GM12892 (cell line): ENCODE data around the gene ATF6. TPM values are rescaled to one million over a fixed set of nuclear protein-coding genes. Genes with fewer than 3 reads are reported as not detected.
A peak's percentile ranks its signal among the peaks of the same experiment; 100 is the strongest.
"Not testable (repeated sequence)": the region's sequence is repeated elsewhere in the genome, so short reads cannot be mapped to it uniquely, and the experiment has no call there.

Experiments used
- DNase-seq: peaks from one replicate; pipeline ENCODE4 v3.0.0; 2011; ENCODE audit not compliant: insufficient read length
- FAIRE-seq: peaks from 2 replicates; lab custom pipeline; 2011; peaks lifted over from hg19 to GRCh38; lab: Jason Lieb, UNC
- POLR2A ChIP-seq: IDR thresholded peaks from 2 replicates; pipeline ENCODE4 v1.6.1; 2011; ENCODE audit warnings: low read depth, low read length, control low read depth
- POLR2AphosphoS5 ChIP-seq: IDR thresholded peaks from 2 replicates; pipeline ENCODE4 v1.6.1; 2011; ENCODE audit warnings: low read depth, low read length, control low read depth
- TAF1 ChIP-seq: IDR thresholded peaks from 2 replicates; pipeline ENCODE4 v1.6.1; 2011; ENCODE audit warnings: low read depth, mild to moderate bottlenecking, control low read depth, low read length, borderline replicate concordance
- polyA plus RNA-seq: library from polyadenylated mRNA; unstranded; fragments of >200 nt; gene quantifications from one replicate; pipeline ENCODE4 v1.2.1, GENCODE V29; 2012; ENCODE audit warnings: missing spikeins, inconsistent platforms; ENCODE audit not compliant: missing spikeins

The ATF6 gene
- 12.9 TPM for polyA plus RNA-seq

GRCh38 chr1:161766102-161766981, at the start of gene ATF6:
ATF6 (plus strand) TSS chr1:161766320; CDS start chr1:161766361, 41 bp downstream.
- TF ChIP-seq TAF1 = peak; percentile 74; the same call in 1 of the 2 replicates
- peak; percentile 82; the same call in 1 of the 2 replicates for TF ChIP-seq POLR2A
- peak; percentile 52 for TF ChIP-seq POLR2AphosphoS5
- DNase-seq = peak; percentile 44
- FAIRE-seq = peak; percentile 92

- no peak for DNase-seq
- FAIRE-seq = peak; percentile 56
- no peak for TF ChIP-seq POLR2A
- no peak for TF ChIP-seq TAF1
- no peak for TF ChIP-seq POLR2AphosphoS5
Measured at GRCh38 chr1:161718559-161719324, 47.4 kb upstream of the ATF6 start.

- TF ChIP-seq POLR2A = no peak
- no peak for TF ChIP-seq POLR2AphosphoS5
- TF ChIP-seq TAF1 = no peak
- FAIRE-seq = peak; percentile 50
- no peak for DNase-seq
Measured at GRCh38 chr1:161719325-161719611, 46.9 kb upstream of the ATF6 start.

GRCh38 chr1:161720422-161720821, 45.7 kb upstream of the ATF6 start:
- TF ChIP-seq POLR2A (no peak), TAF1 (no peak), POLR2AphosphoS5 (no peak)
- no peak for DNase-seq
- FAIRE-seq = no peak

- TF ChIP-seq TAF1 (no peak), POLR2AphosphoS5 (no peak), POLR2A (no peak)
- DNase-seq (no peak), FAIRE-seq (no peak)
Measured at GRCh38 chr1:161720956-161721737, 45.0 kb upstream of the ATF6 start, which contains the start of gene FCRLB. FCRLB (plus strand) TSS chr1:161721544; CDS start chr1:161722673, 1,129 bp downstream.

- DNase-seq (no peak), FAIRE-seq (no peak)
- TF ChIP-seq POLR2A (no peak), POLR2AphosphoS5 (no peak), TAF1 (no peak)
Measured at GRCh38 chr1:161721738-161722343, 44.3 kb upstream of the ATF6 start.

- FAIRE-seq (no peak), DNase-seq (no peak)
- TF ChIP-seq POLR2AphosphoS5 (no peak), TAF1 (no peak), POLR2A (no peak)
Measured at GRCh38 chr1:161722406-161722805, 43.7 kb upstream of the ATF6 start.

GRCh38 chr1:161723459-161724141, 42.5 kb upstream of the ATF6 start:
- DNase-seq (no peak), FAIRE-seq (no peak)
- TF ChIP-seq POLR2A (no peak), POLR2AphosphoS5 (no peak), TAF1 (no peak)

GRCh38 chr1:161725258-161725907, 40.7 kb upstream of the ATF6 start:
- not testable (repeated sequence) for DNase-seq, FAIRE-seq
